Caco-2 (cell line): ENCODE measurements around the gene CNIH2. TPM values are rescaled to one million over a fixed set of nuclear protein-coding genes. Genes with fewer than 3 reads are reported as not detected.
A peak's percentile ranks its signal among the peaks of the same experiment; 100 is the strongest.

Source experiments
- BruUV-seq: library from RNA; stranded (reverse); fragments of 400-500 nt; replicated peaks from 2 replicates; lab custom pipeline; 2021; lab: Mats Ljungman, UMichigan
- CTCF ChIA-PET: fragments of 300-600 bp; sonication (Branson Sonifier 250); formaldehyde crosslinking; loops from one replicate; lab custom pipeline; 2022; ENCODE audit warnings: antibody characterized with exemption; lab: Charles Lee
- POLR2A ChIA-PET: fragments of 300-600 bp; sonication (Branson Sonifier 250); formaldehyde crosslinking; loops from one replicate; lab custom pipeline; 2022; ENCODE audit warnings: antibody characterized with exemption; lab: Charles Lee
- DNase-seq, 2 experiments: peaks; one replicate each; pipeline versions ENCODE4 v3.0.0 to v3.0.0-alpha.2; 2020 to 2022
- H3K27me3 ChIP-seq: replicated peaks from 2 replicates; pipeline ENCODE4 v1.6.0; 2011; ENCODE audit warnings: low read length; ENCODE audit not compliant: control insufficient read depth, insufficient read depth
- H3K36me3 ChIP-seq: 2 replicates; pipeline ENCODE4 v1.5.1; 2011; ENCODE audit warnings: low read length; ENCODE audit not compliant: control insufficient read depth, insufficient read depth
- H3K4me1 ChIP-seq: fragments of 250-450 bp; sonication (Bioruptor Pico); 2 replicates; pipeline ENCODE4 v1.5.1; 2020; ENCODE audit warnings: mild to moderate bottlenecking
- H3K4me3 ChIP-seq: 2 replicates; pipeline ENCODE4 v1.5.1; 2011; ENCODE audit warnings: low read depth, mild to moderate bottlenecking, control low read depth, low read length
- H3K9me3 ChIP-seq: fragments of 250-450 bp; sonication (Bioruptor Pico); 2 replicates; pipeline ENCODE4 v1.5.1; 2020; ENCODE audit warnings: mild to moderate bottlenecking, moderate library complexity
- H3K27ac Mint-ChIP-seq: one replicate; pipeline ENCODE4 v1.8.0; 2022; ENCODE audit warnings: mixed read lengths; ENCODE audit not compliant: unreplicated experiment
- H3K27me3 Mint-ChIP-seq: one replicate; pipeline ENCODE4 v1.8.0; 2022; ENCODE audit warnings: mixed read lengths; ENCODE audit not compliant: insufficient read depth, unreplicated experiment
- H3K36me3 Mint-ChIP-seq: one replicate; pipeline ENCODE4 v1.8.0; 2022; ENCODE audit warnings: mild to moderate bottlenecking, mixed read lengths; ENCODE audit not compliant: insufficient read depth, unreplicated experiment
- H3K4me1 Mint-ChIP-seq: one replicate; pipeline ENCODE4 v1.8.0; 2022; ENCODE audit warnings: low read depth, mixed read lengths; ENCODE audit not compliant: unreplicated experiment
- H3K4me3 Mint-ChIP-seq: one replicate; pipeline ENCODE4 v1.8.0; 2022; ENCODE audit warnings: mild to moderate bottlenecking, moderate library complexity, mixed read lengths; ENCODE audit not compliant: unreplicated experiment
- H3K9me3 Mint-ChIP-seq: one replicate; pipeline ENCODE4 v1.8.0; 2022; ENCODE audit warnings: mixed read lengths; ENCODE audit not compliant: unreplicated experiment
- CTCF ChIP-seq, 2 experiments: fragments of 200-600 bp in 1 of 2; IDR thresholded peaks; 1 replicate in 1 of 2; 2 replicates in 1 of 2; pipeline versions ENCODE4 v1.5.1 to v1.8.0; 2011 to 2022; ENCODE audit warnings: antibody characterized with exemption in 1 of 2, control low read depth in 1 of 2, inconsistent platforms in 1 of 2, low read depth in 1 of 2, low read length in 1 of 2, mild to moderate bottlenecking in 1 of 2, moderate library complexity in 1 of 2; ENCODE audit not compliant: insufficient read depth in 1 of 2, severe bottlenecking in 1 of 2, unreplicated experiment in 1 of 2
- intact Hi-C: fragments of 100-400 bp; cut with micrococcal nuclease; formaldehyde crosslinking; loops from one replicate; pipeline ENCODE4 v1.10.0; 2022; ENCODE audit not compliant: unreplicated experiment
- total RNA-seq: library from RNA; stranded (reverse); gene quantifications from 2 replicates; pipeline ENCODE4 v1.2.3, GENCODE V29; 2022

Gene CNIH2
- total RNA-seq, 1 experiment from 2014 or later, result 6.1 TPM

GRCh38 chr11:66292543-66293332, 14.8 kb downstream of the CNIH2 start:
- Mint-ChIP-seq H3K4me3 (peak overlapping the region; percentile 48), H3K9me3 (no peaks in the 10 kb centered on the region), H3K27me3 (peaks cover 6% of the 10 kb centered on the region), H3K4me1 (peaks cover 22% of the 10 kb centered on the region), H3K27ac (peak overlapping the region; percentile 29), H3K36me3 (peaks cover 27% of the 10 kb centered on the region)
- peak in 1 of 2 experiments; percentile 50 for DNase-seq
- H3K4me3 ChIP-seq, result peak overlapping the region; percentile 49
- H3K9me3 ChIP-seq, result no peaks in the 10 kb centered on the region
- H3K27me3 ChIP-seq, result no peaks in the 10 kb centered on the region; the same call in 1 of the 2 replicates
- intact Hi-C loops, result no loop called here
- BruUV-seq, result no TSS peak
- ChIA-PET POLR2A (no interaction called here), CTCF (no interaction called here)
- no peak for TF ChIP-seq CTCF (IDR thresholded peaks at IDR 0.05; ENCODE audit: insufficient read depth in 1 of 2, low read depth in 1 of 2, low read length in 1 of 2, severe bottlenecking in 1 of 2, unreplicated experiment in 1 of 2)
- H3K4me1 ChIP-seq, result peaks cover 20% of the 10 kb centered on the region
- no peaks in the 10 kb centered on the region for H3K36me3 ChIP-seq

GRCh38 chr11:66293352-66293751, 15.4 kb downstream of the CNIH2 start:
- ChIA-PET CTCF (no interaction called here), POLR2A (no interaction called here)
- H3K36me3 Mint-ChIP-seq, result peaks cover 24% of the 10 kb centered on the region
- DNase-seq, result peak in 1 of 2 experiments; percentile 32
- no TSS peak for BruUV-seq
- peaks cover 15% of the 10 kb centered on the region for H3K4me1 ChIP-seq
- H3K9me3 ChIP-seq, result no peaks in the 10 kb centered on the region
- H3K36me3 ChIP-seq, result no peaks in the 10 kb centered on the region
- peak overlapping the region; percentile 41 for H3K4me3 Mint-ChIP-seq
- H3K27me3 Mint-ChIP-seq, result peaks cover 6% of the 10 kb centered on the region
- intact Hi-C loops, result no loop called here
- peaks cover 22% of the 10 kb centered on the region for H3K4me1 Mint-ChIP-seq
- H3K27me3 ChIP-seq, result no peaks in the 10 kb centered on the region; the same call in 1 of the 2 replicates
- TF ChIP-seq CTCF (IDR thresholded peaks at IDR 0.05; ENCODE audit: insufficient read depth in 1 of 2, low read depth in 1 of 2, low read length in 1 of 2, severe bottlenecking in 1 of 2, unreplicated experiment in 1 of 2), result no peak
- H3K4me3 ChIP-seq, result no peak overlapping the region
- H3K27ac Mint-ChIP-seq, result no peak overlapping the region
- no peaks in the 10 kb centered on the region for H3K9me3 Mint-ChIP-seq

GRCh38 chr11:66293777-66294625, 16.0 kb downstream of the CNIH2 start:
- no peaks in the 10 kb centered on the region; the same call in 1 of the 2 replicates for H3K27me3 ChIP-seq
- H3K36me3 Mint-ChIP-seq, result peaks cover 18% of the 10 kb centered on the region
- no peak overlapping the region for H3K27ac Mint-ChIP-seq
- peaks cover 22% of the 10 kb centered on the region for H3K4me1 Mint-ChIP-seq
- no TSS peak for BruUV-seq
- H3K4me3 Mint-ChIP-seq, result peak overlapping the region; percentile 41
- no peak overlapping the region for H3K4me3 ChIP-seq
- H3K9me3 ChIP-seq, result no peaks in the 10 kb centered on the region
- peaks cover 15% of the 10 kb centered on the region for H3K4me1 ChIP-seq
- peaks cover 6% of the 10 kb centered on the region for H3K27me3 Mint-ChIP-seq
- intact Hi-C loops, result no loop called here
- ChIA-PET CTCF (no interaction called here), POLR2A (no interaction called here)
- no peaks in the 10 kb centered on the region for H3K9me3 Mint-ChIP-seq
- no peak for TF ChIP-seq CTCF (IDR thresholded peaks at IDR 0.05; ENCODE audit: insufficient read depth in 1 of 2, low read depth in 1 of 2, low read length in 1 of 2, severe bottlenecking in 1 of 2, unreplicated experiment in 1 of 2)
- no peak for DNase-seq
- no peaks in the 10 kb centered on the region for H3K36me3 ChIP-seq
